H1 (cell line): ENCODE measurements around the gene ASPDH. TPM values are rescaled to one million over a fixed set of nuclear protein-coding genes. Genes with fewer than 3 reads are reported as not detected.

Experiments
- ASH2L ChIP-seq: fragments of 200-600, 300-600 bp; sonication (generic); IDR thresholded peaks from one replicate; pipeline ENCODE4 v1.7.1; 2017; ENCODE audit warnings: low read length
- BACH1 ChIP-seq: IDR thresholded peaks from 2 replicates; pipeline ENCODE4 v1.6.1; 2012; ENCODE audit warnings: low read length, improper control_type of control experiment
- CBX5 ChIP-seq: fragments of 300-800, 300-1000 bp; sonication (generic); IDR thresholded peaks from 2 replicates; pipeline ENCODE4 v1.7.1; 2016; ENCODE audit warnings: antibody characterized with exemption, low read length, low read depth
- CREB1 ChIP-seq: IDR thresholded peaks from 2 replicates; pipeline ENCODE4 v1.6.1; 2012; ENCODE audit warnings: inconsistent platforms
- EGR1 ChIP-seq: IDR thresholded peaks from 2 replicates; pipeline ENCODE4 v1.6.1; 2011; ENCODE audit warnings: low read depth, low read length, borderline replicate concordance
- EP300 ChIP-seq, 2 experiments: IDR thresholded peaks; 1 replicate in 1 of 2; 2 replicates in 1 of 2; pipeline ENCODE4 v1.6.1; 2011 to 2012; ENCODE audit warnings: low read depth in 2 of 2, low read length in 2 of 2, mild to moderate bottlenecking in 2 of 2, borderline replicate concordance in 1 of 2, inconsistent platforms in 1 of 2, moderate library complexity in 1 of 2
- GTF2F1 ChIP-seq: IDR thresholded peaks from 2 replicates; pipeline ENCODE4 v1.6.1; 2012; ENCODE audit warnings: low read depth, low read length, improper control_type of control experiment, borderline replicate concordance
- HDAC2 ChIP-seq, 2 experiments: fragments of 300-600 bp in 1 of 2; sonication (generic) in 1 of 2; IDR thresholded peaks; 2 replicates each; pipeline ENCODE4 v1.6.1; 2011 to 2012; ENCODE audit warnings: low read depth in 2 of 2, low read length in 2 of 2, mild to moderate bottlenecking in 2 of 2, moderate library complexity in 2 of 2, borderline replicate concordance in 1 of 2, inconsistent platforms in 1 of 2
- HDAC6 ChIP-seq: IDR thresholded peaks from one replicate; pipeline ENCODE4 v1.7.1; 2012; ENCODE audit warnings: low read depth, mild to moderate bottlenecking, inconsistent platforms, low read length, moderate library complexity
- KDM4A ChIP-seq: IDR thresholded peaks from one replicate; pipeline ENCODE4 v1.7.1; 2012; ENCODE audit warnings: low read depth, mild to moderate bottlenecking, moderate library complexity, low read length, inconsistent platforms; ENCODE audit not compliant: severe bottlenecking
- POU5F1 ChIP-seq: IDR thresholded peaks from 2 replicates; pipeline ENCODE4 v1.6.1; 2011; ENCODE audit warnings: low read depth, mild to moderate bottlenecking, low read length, moderate library complexity
- RAD21 ChIP-seq, 2 experiments: IDR thresholded peaks in 1 of 2; conservative IDR thresholded peaks in 1 of 2; 2 replicates each; pipeline ENCODE4 v1.6.1; 2011; ENCODE audit warnings: low read depth in 2 of 2, low read length in 2 of 2, improper control_type of control experiment in 1 of 2, inconsistent platforms in 1 of 2, mild to moderate bottlenecking in 1 of 2, moderate library complexity in 1 of 2
- SIN3A ChIP-seq, 2 experiments: IDR thresholded peaks in 1 of 2; conservative IDR thresholded peaks in 1 of 2; 2 replicates each; pipeline ENCODE4 v1.6.1; 2011 to 2012; ENCODE audit warnings: low read length in 2 of 2, improper control_type of control experiment in 1 of 2, low read depth in 1 of 2, mild to moderate bottlenecking in 1 of 2
- SIRT6 ChIP-seq: IDR thresholded peaks from one replicate; pipeline ENCODE4 v1.7.1; 2012; ENCODE audit warnings: low read length, inconsistent platforms
- SP4 ChIP-seq: IDR thresholded peaks from 2 replicates; pipeline ENCODE4 v1.6.1; 2012; ENCODE audit warnings: low read length, inconsistent platforms
- TAF1 ChIP-seq: IDR thresholded peaks from 2 replicates; pipeline ENCODE4 v1.6.1; 2011; ENCODE audit warnings: mild to moderate bottlenecking, low read depth, low read length
- TBP ChIP-seq: IDR thresholded peaks from 2 replicates; pipeline ENCODE4 v1.6.1; 2011; ENCODE audit warnings: low read depth, low read length, improper control_type of control experiment
- polyA plus RNA-seq, 7 experiments: library from polyadenylated mRNA; depleted of rRNA in 3 of 7; stranded (reverse) in 5 of 7; unstranded in 2 of 7; fragments of >200 nt in 5 of 7; fragments of 200-250 nt in 2 of 7; gene quantifications; 1 replicate in 5 of 7; 2 replicates in 1 of 7; 4 replicates in 1 of 7; pipeline versions ENCODE4 v1.2.1 to v1.2.3, GENCODE V29; 2011 to 2013; ENCODE audit warnings: missing spikeins in 2 of 7, mixed read lengths in 2 of 7
- total RNA-seq: library from RNA; stranded (reverse); fragmentation: NEBNext Ultra II Directional; extraction: Animal tissue kit (Norgen Biotek cat#: 25700); gene quantifications from 2 replicates; pipeline ENCODE4 v1.2.1, GENCODE V29; 2021
- TF ChIP-seq, protein P1 (sequence below): IDR thresholded peaks from 2 replicates; pipeline ENCODE4 v1.6.1; 2011; ENCODE audit warnings: low read depth, mild to moderate bottlenecking, low read length; ENCODE audit not compliant: insufficient read depth
- TF ChIP-seq, protein P2 (sequence below): IDR thresholded peaks from 2 replicates; pipeline ENCODE4 v1.6.1; 2012; ENCODE audit warnings: inconsistent platforms

ASPDH gene
- total and polyA plus RNA-seq, 2 of the 8 experiments (the other 6 are each of a cell fraction or from before 2014, with no cell fraction given) = not detected

DNA sequence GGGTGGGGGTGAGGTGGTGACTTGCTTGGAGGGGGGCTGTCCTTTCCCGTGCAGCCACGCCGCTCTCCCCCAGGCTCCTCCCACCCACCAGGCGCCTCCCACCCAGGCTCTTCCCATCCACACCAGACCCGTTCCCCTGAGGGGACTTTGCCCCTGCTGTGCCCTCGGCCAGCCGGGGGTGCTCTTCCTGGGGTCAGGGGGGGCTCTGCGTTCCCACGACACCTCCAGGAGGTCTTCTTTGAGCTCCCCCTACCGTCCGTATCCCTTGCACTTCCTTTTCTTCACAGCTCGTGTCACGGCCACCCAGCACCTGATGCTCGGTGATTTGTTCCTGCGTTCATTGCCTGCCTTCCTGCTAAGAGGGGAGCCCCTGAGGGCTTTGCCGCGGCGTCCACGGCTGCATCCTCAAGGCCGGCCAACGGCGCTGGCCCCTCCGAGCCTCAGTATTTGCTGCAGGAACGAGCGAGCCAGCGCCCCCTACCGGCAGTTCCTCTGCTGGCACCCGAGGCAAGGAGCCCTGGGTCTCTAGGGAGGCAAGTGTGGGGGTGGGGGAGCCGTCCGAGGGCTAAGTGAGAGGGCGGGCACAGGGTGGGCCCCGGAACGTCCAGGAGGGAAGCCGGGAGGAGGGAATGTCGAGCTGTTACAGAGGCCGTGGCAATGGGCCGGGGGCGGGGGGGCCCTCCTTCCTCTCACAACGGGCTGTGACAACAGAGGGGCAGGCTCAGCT, 42.7 kb upstream of the ASPDH start (continued):
- TF ChIP-seq TBP (peak; percentile 34; the same call in 1 of the 2 replicates), KDM4A (peak; percentile 79), CBX5 (no peak), EGR1 (peak; percentile 73), HDAC2 (IDR thresholded peaks at IDR 0.05; ENCODE audit: borderline replicate concordance in 1 of 2, low read depth in 2 of 2, low read length in 2 of 2) (no peak), EP300 (IDR thresholded peaks at IDR 0.05; ENCODE audit: borderline replicate concordance in 1 of 2, low read depth in 2 of 2, low read length in 2 of 2) (no peak), GTF2F1 (no peak), CREB1 (peak; percentile 59), HDAC6 (no peak), SIRT6 (no peak), POU5F1 (no peak), ASH2L (peak; percentile 50), BACH1 (no peak), SIN3A (conservative IDR thresholded peaks at IDR 0.05 in 1 of 2, IDR thresholded peaks at IDR 0.05 in 1 of 2; ENCODE audit: low read depth in 1 of 2, low read length in 2 of 2) (peak; percentile 48 to 82; a peak in 2 of 4 replicates), TAF1 (peak; percentile 37; the same call in 1 of the 2 replicates), RAD21 (IDR thresholded peaks at IDR 0.05 in 1 of 2, conservative IDR thresholded peaks at IDR 0.05 in 1 of 2; ENCODE audit: low read depth in 2 of 2, low read length in 2 of 2) (peak; percentile 43 to 65), SP4 (0 out of 2 replicates have a peak, but pooled peaks have one; percentile 66)
- TF ChIP-seq, protein P1, sequence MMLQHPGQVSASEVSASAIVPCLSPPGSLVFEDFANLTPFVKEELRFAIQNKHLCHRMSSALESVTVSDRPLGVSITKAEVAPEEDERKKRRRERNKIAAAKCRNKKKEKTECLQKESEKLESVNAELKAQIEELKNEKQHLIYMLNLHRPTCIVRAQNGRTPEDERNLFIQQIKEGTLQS = 0 out of 2 replicates have a peak, but pooled peaks have one; percentile 10
- TF ChIP-seq, protein P2, sequence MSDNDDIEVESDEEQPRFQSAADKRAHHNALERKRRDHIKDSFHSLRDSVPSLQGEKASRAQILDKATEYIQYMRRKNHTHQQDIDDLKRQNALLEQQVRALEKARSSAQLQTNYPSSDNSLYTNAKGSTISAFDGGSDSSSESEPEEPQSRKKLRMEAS = 0 out of 2 replicates have a peak, but pooled peaks have one; percentile 41
